ENCODE results near the gene PVALB.

Gene PVALB

GRCh38 chr22:36798674-36799066 is 18.2 kb downstream of the PVALB start:
- no peak for TF ChIP-seq CTCF (IDR thresholded peaks at IDR 0.05; ENCODE audit: insufficient read depth, missing control alignments)
- FAIRE-seq, result no peak
- DNase-seq (ENCODE audit: insufficient read length, low spot score), result no peak

DNA sequence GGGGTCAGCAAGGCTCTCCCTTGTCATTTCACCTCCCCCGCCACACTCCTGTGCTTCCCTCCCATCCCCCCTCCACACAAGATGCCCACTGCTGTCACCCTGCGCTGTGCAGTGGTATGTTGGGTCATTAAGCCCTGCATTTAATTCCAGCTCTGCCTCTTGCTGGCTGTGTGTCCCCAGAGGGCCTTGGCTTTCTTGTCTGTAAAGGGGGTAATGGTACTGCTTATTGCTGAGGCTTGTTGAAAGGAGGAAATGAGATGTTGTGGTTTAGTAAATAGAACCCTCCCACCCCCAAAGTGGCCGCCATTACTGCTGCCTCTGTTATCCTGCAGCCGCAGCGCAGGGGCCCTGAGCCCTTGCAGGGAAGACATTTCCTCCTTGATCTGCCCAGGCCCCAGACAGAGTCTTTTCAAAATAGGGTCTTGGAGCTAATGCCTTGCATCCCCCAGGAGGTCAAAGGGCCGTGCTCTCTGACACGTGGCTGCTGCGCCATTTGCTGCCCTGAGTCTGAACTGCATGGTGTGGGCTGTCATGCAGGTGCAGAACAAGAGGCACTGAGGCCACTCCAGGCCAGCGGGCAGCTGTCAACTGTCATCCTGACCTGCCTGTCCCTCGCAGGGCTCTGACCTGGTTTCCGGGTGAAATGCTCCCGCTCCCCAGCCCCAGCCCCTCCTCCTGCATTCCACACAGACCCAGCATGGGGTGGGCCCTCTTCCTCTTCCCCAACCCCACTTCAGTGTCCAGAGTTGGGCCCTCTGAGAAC is 18.7 kb downstream of the PVALB start:
- FAIRE-seq (no peak), DNase-seq (ENCODE audit: insufficient read length, low spot score) (no peak)
- TF ChIP-seq CTCF (IDR thresholded peaks at IDR 0.05; ENCODE audit: insufficient read depth, missing control alignments), result no peak

DNA sequence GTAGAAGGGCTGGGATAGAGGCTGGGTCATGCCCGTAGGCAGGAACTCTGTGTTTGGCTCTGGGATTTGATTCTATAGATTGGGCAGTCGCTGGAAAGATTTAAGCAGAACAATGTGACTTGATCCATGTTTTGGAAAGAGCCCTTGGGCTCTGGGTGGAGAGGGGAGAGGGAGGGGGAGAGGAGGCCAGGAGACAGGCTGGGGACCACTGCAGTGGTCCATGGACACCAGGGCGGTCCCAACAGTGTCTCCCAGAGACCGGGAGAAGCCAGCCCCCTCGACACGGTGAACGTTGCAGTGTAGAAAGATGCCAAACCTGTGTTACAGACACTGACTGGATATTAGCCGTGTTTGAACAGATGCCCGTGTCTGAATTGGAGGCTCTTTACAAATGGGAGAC is 19.5 kb downstream of the PVALB start:
- DNase-seq (ENCODE audit: insufficient read length, low spot score) (no peak), FAIRE-seq (no peak)
- no peak for TF ChIP-seq CTCF (IDR thresholded peaks at IDR 0.05; ENCODE audit: insufficient read depth, missing control alignments)

GRCh38 chr22:36796552-36797175 is 20.2 kb downstream of the PVALB start:
- TF ChIP-seq CTCF (IDR thresholded peaks at IDR 0.05; ENCODE audit: insufficient read depth, missing control alignments), result no peak
- FAIRE-seq, result no peak
- no peak for DNase-seq (ENCODE audit: insufficient read length, low spot score)

GRCh38 chr22:36795633-36796032 is 21.2 kb downstream of the PVALB start:
- no peak for TF ChIP-seq CTCF (IDR thresholded peaks at IDR 0.05; ENCODE audit: insufficient read depth, missing control alignments)
- DNase-seq (ENCODE audit: insufficient read length, low spot score), result no peak
- no peak for FAIRE-seq

DNA sequence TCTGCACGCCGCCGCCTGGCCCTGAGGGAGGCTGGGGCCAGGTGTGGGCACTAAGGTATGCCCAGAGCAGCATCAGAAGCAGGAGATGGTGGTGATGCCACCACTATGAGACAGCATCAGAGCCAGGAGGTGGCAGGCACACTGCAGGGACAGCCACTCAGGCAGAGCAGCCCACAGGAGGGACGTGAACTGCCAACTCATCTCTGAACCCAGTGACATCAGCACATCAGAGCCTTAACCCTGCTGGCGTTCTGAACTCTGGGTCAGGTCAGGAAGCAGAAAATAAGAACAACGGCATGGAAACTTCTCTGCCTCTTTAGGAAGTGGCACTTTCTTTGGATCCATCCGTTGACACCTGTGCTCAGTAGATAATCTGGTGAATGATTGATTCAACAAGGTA is 26.2 kb downstream of the PVALB start:
- no peak for FAIRE-seq
- DNase-seq (ENCODE audit: insufficient read length, low spot score), result no peak
- no peak for TF ChIP-seq CTCF (IDR thresholded peaks at IDR 0.05; ENCODE audit: insufficient read depth, missing control alignments)

Data from D721Med (cell line).